ENCODE results near the gene ORAI1.

GRCh38 chr12:121632069-121632970, 6.0 kb downstream of the ORAI1 start:
- TF ChIP-seq POLR2A (IDR thresholded peaks at IDR 0.05) (no peak), CTCF (IDR thresholded peaks at IDR 0.05) (no peak), POLR2AphosphoS5 (IDR thresholded peaks at IDR 0.05) (no peak), EP300 (IDR thresholded peaks at IDR 0.05) (no peak)
